HG02981 (cell line): ENCODE results near the gene SLC37A1.

Source experiments
- ATAC-seq: cut with Tn5 transposase; IDR thresholded peaks from one replicate; pipeline ENCODE4 v1.9.1; 2021; ENCODE audit warnings: mild to moderate bottlenecking, moderate library complexity; ENCODE audit not compliant: unreplicated experiment

Gene SLC37A1

GRCh38 chr21:42525676-42526378 lies 12.2 kb downstream of the SLC37A1 start:
- no peak for ATAC-seq

- ATAC-seq, result no peak
Observed at GRCh38 chr21:42526379-42526727, 12.7 kb downstream of the SLC37A1 start.

DNA sequence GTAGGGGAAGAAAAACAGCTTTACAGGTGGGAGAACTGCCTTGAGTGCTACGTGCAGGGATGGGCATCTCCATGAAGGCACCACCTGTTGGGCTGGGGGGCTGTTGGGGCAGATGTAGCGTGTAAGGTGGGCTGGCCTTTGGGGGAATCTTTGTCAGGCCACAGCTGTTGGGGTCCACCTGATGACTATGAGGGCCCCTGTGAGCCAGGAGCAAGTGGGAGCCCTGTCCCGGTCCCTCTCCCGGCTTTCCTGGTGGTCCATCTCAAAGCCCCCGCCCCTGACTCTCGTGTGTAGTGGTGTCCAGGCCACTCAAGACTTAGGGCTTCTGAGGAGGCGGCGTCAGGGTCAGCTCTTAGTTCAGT lies 13.5 kb downstream of the SLC37A1 start:
- no peak for ATAC-seq

DNA sequence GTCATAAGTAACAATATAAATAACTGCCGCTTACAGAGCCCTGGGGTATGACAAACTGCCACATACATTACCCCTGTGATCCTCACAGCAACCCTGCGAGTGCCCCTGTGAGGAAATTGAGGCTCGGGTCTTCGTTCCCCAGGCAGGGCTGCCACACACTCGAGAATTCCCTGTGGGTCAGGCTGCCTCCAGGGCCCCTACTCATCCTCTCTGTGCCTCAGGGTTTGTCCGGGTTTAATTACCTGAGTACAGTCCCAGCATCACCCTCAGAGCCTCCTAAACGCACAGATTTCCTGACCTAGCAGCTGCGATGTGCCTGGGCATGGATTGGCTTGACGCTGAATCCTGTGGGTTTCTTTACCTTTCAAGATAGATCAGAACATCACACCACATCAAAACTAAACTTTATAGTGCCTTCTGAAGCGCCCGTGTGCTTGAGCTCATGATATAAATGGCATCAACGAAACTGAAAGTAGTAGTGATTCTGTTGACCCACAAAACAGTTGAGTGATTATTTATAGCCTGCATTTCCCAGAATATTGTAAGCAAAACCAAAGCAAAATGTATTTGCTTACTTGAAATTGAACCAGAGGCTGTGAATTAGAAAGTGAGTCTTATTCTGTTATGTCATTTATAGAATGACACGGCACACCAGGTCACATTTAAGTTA lies 14.0 kb downstream of the SLC37A1 start:
- ATAC-seq, result no peak

GRCh38 chr21:42530167-42530518 lies 16.5 kb downstream of the SLC37A1 start:
- ATAC-seq, result no peak

- ATAC-seq, result no peak
Observed at GRCh38 chr21:42531771-42532170, 18.1 kb downstream of the SLC37A1 start.

GRCh38 chr21:42532466-42533181 lies 19.0 kb downstream of the SLC37A1 start:
- ATAC-seq, result no peak

GRCh38 chr21:42533306-42533962 lies 19.8 kb downstream of the SLC37A1 start:
- no peak for ATAC-seq

DNA sequence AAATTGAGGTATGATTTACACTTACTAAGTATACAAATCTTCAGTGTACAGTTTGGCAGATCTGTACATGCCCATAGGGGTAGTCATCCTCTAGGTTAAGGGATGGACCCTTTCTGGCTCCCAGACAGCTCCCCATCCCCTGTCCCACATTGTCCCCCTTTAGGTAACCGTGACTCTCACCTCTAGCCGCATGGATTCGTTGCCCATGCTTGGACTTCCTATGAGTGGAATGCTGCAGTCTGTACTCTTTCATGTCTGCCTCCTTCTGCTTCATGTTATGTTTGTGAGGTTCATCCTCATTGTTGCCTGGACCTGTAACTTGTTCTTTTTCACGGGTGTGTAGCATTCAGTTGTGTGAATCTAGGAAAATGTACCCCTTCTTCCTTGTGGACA lies 20.3 kb downstream of the SLC37A1 start:
- no peak for ATAC-seq

DNA sequence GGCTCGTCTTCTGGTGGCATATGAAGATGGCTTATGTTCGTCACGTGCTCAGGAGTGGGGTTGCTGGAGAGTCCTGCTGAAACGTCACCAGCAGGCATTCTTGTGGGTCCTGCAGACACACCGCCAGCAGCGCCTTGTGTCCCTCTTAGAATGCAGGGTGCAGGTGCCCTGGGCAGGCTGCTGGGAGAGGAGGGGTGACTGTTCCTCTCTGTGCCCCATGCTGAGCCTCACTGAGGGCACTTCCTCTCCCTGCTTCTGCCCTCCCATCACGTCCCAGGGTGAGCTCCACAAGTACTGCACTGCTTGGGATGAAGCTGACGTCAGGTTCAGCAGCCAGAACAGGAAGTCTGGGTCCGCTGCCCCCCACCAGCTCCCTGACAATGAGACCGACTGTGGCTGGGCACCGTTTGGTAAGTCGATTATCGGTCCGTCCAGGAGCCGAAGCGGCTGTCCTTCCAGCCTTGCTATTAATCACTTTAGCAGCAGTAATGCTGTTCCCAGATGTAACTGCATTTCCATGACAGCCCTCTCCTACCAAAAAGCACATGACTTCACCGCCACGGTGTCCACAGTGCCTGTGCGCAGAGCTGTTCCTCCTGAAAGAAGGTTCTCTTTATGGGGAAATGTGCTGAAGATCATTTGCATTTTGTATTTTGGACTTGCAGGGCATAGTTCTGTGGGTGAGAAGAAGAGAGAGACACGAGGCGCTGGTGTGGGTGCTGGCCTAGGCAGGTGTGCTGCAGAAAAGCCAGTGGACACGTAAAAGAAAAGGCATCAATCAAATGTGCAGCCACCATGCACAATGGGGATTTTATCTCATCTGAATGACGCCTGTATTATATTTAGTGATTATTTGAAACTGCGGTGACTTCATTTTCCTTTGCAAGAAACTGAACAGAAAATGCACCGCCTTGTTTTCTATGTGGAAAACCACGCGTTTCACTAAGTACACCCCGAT lies 21.0 kb downstream of the SLC37A1 start:
- ATAC-seq, result no peak

- peak; percentile 55 for ATAC-seq
Observed at GRCh38 chr21:42535602-42536171, 22.0 kb downstream of the SLC37A1 start.

GRCh38 chr21:42536601-42537000 lies 22.9 kb downstream of the SLC37A1 start:
- ATAC-seq, result no peak

DNA sequence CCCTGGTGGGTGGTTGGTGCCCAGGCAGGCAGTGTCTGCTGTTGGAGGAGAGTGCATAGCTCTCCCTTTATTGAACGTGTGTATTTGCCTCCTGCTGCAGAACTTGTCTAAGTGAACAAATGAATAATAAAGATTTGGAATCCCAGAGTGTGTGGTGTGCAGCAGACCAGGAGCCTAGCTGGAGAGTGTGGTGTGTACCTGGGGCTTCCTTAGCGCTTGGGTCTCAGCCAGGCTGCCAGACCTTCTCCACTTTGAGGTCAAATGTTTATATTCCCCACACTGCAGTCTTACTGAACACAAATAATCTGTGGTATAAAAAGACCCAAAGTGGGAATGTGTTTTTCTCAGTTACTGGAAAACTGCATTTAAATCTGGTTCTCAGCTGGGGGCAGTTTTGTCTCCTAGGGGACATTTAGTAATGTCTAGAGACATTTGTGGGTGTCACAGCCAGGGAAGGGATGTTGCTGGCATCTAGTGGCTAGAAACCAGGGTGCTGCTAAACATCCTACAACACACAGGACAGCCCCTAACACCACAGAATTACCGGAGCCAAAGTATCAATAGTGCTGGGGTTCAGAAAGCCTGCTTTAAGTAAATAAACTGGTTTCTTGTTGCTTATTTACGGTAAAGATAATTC lies 23.6 kb downstream of the SLC37A1 start:
- no peak for ATAC-seq

DNA sequence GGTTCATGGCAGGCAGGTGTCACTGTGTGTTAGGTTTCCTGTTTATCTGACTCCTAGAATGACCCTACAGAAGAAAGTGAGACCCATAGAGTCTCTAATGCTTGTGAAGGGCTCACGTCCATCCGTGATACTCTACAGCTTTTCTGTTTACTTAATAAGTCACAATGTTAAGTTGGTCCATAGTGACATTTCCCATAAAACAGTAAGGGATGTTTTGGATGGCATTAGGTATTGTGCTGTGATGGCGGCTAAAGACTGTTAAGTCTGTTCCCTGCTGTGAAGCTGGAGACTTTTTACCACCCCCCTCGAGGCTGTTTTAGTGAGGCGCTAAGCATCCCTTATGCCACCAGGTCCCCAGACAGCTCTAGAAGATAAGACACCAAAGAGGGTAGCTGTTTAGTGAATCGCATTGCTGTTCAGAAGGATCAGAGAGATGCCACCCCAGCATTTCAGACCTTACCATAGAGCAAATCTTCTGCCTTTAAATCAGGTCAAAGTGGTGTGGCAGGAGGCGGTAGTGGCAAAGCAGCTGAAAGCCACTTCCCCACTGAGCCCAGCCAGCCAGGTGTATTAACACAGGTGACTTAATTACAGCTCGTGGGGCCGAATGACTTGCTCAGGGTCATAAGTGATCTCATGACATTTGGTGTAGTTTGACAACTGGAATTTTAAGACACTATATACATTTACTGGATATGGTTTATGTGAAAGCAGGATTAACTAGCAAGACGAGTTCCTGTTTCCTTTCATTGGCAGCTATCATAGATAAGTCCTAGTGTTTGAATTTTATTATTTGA lies 25.0 kb downstream of the SLC37A1 start:
- ATAC-seq, result no peak

GRCh38 chr21:42539342-42539741 lies 25.7 kb downstream of the SLC37A1 start:
- ATAC-seq, result no peak

- no peak for ATAC-seq
Observed at GRCh38 chr21:42539931-42540343, 26.3 kb downstream of the SLC37A1 start.

- no peak for ATAC-seq
Observed at GRCh38 chr21:42540396-42540795, 26.7 kb downstream of the SLC37A1 start.

GRCh38 chr21:42541174-42541573 lies 27.5 kb downstream of the SLC37A1 start:
- ATAC-seq, result no peak

GRCh38 chr21:42541618-42542017 lies 28.0 kb downstream of the SLC37A1 start:
- no peak for ATAC-seq
